ENCODE results near the gene PRAMEF5.
"Not testable (repeated sequence)": the region's sequence is repeated elsewhere in the genome, so short reads cannot be mapped to it uniquely, and the experiment has no call there.

Gene PRAMEF5

GRCh38 chr1:13253898-13254297 lies at the start of gene PRAMEF5:
Gene PRAMEF5, plus strand, starts transcription at chr1:13254198. Its CDS starts 5,071 bp downstream, at chr1:13259269.
- H3K27ac Mint-ChIP-seq (ENCODE audit: low read depth); H3K4me1 Mint-ChIP-seq; H3K27me3 Mint-ChIP-seq; H3K4me3 Mint-ChIP-seq; H3K9me3 Mint-ChIP-seq; ATAC-seq (replicated peaks; ENCODE audit: extremely low read depth, poor library complexity, severe bottlenecking); DNase-seq (ENCODE audit: low spot score in 2 of 2); H3K36me3 Mint-ChIP-seq (ENCODE audit: insufficient read depth): not testable (repeated sequence)

DNA sequence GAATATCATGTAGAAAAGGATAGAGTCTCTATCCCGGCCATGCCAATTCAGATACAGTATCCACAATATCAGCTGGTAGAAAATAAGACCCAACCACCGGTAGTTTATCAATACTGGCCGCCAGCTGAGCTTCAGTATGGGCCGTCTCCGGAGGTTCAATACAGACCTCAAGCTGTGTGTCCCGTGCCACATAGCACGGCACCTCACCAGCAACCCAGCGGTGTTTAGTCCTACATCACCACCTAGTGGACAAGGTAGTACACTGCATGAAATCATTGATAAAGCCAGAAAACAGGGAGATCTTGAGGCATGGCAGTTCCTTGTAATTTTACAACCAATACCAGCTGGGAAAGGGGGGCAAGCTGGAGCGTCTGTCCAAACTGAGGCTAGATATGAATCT lies 45.3 kb upstream of the PRAMEF5 start:
- not testable (repeated sequence) for H3K27me3 Mint-ChIP-seq; H3K4me1 Mint-ChIP-seq; DNase-seq (ENCODE audit: low spot score in 2 of 2); H3K27ac Mint-ChIP-seq (ENCODE audit: low read depth); H3K9me3 Mint-ChIP-seq; ATAC-seq (replicated peaks; ENCODE audit: extremely low read depth, poor library complexity, severe bottlenecking); H3K4me3 Mint-ChIP-seq; H3K36me3 Mint-ChIP-seq (ENCODE audit: insufficient read depth)

GRCh38 chr1:13216619-13217018 lies 37.4 kb upstream of the PRAMEF5 start:
- H3K4me1 Mint-ChIP-seq; H3K27ac Mint-ChIP-seq (ENCODE audit: low read depth); H3K9me3 Mint-ChIP-seq; ATAC-seq (replicated peaks; ENCODE audit: extremely low read depth, poor library complexity, severe bottlenecking); H3K27me3 Mint-ChIP-seq; DNase-seq (ENCODE audit: low spot score in 2 of 2); H3K4me3 Mint-ChIP-seq; H3K36me3 Mint-ChIP-seq (ENCODE audit: insufficient read depth): not testable (repeated sequence)

GRCh38 chr1:13219203-13219602 lies 34.8 kb upstream of the PRAMEF5 start:
- H3K4me1 Mint-ChIP-seq; H3K27ac Mint-ChIP-seq (ENCODE audit: low read depth); H3K36me3 Mint-ChIP-seq (ENCODE audit: insufficient read depth); H3K9me3 Mint-ChIP-seq; DNase-seq (ENCODE audit: low spot score in 2 of 2); ATAC-seq (replicated peaks; ENCODE audit: extremely low read depth, poor library complexity, severe bottlenecking); H3K4me3 Mint-ChIP-seq; H3K27me3 Mint-ChIP-seq: not testable (repeated sequence)

- not testable (repeated sequence) for H3K4me3 Mint-ChIP-seq; ATAC-seq (replicated peaks; ENCODE audit: extremely low read depth, poor library complexity, severe bottlenecking); DNase-seq (ENCODE audit: low spot score in 2 of 2); H3K4me1 Mint-ChIP-seq; H3K36me3 Mint-ChIP-seq (ENCODE audit: insufficient read depth); H3K9me3 Mint-ChIP-seq; H3K27ac Mint-ChIP-seq (ENCODE audit: low read depth)
- peaks cover 22% of the 10 kb centered on the region for H3K27me3 Mint-ChIP-seq
Measured at GRCh38 chr1:13222788-13223187, 31.2 kb upstream of the PRAMEF5 start.

DNA sequence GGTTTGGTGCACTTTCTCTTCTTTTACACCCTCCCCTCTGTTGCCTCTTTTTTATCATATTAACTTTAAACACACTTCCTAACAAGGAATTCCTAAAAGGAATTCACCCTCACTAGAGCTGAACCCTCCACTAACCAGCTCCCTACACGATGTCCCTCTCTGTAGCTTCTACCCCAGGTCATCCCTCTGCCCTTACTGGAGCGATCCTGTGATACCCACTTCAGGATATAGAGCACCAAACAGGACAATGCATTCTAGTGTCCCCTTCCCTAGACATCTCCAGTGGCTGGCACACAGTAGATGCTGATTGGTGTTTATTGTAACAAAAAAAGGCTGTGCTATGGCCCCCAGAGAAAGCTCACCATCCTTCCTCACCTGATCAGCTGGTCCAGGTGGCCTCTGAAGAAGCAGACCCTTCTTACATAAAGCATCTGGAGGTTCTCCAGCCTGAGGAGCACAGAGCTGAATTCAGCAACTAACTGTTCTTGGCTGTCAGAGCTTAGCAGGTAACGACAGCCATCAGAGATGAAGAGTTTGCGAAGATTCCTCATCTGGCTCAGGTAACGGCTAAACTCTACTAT lies 29.4 kb upstream of the PRAMEF5 start:
- Mint-ChIP-seq H3K36me3 (ENCODE audit: insufficient read depth) (peaks cover 2% of the 10 kb centered on the region), H3K27ac (ENCODE audit: low read depth) (no peak overlapping the region), H3K27me3 (peaks cover 34% of the 10 kb centered on the region), H3K4me1 (no peaks in the 10 kb centered on the region), H3K9me3 (no peaks in the 10 kb centered on the region), H3K4me3 (no peak overlapping the region)
- ATAC-seq (replicated peaks; ENCODE audit: extremely low read depth, poor library complexity, severe bottlenecking) (no peak), DNase-seq (ENCODE audit: low spot score in 2 of 2) (peak in 1 of 2 donors; percentile 6)

DNA sequence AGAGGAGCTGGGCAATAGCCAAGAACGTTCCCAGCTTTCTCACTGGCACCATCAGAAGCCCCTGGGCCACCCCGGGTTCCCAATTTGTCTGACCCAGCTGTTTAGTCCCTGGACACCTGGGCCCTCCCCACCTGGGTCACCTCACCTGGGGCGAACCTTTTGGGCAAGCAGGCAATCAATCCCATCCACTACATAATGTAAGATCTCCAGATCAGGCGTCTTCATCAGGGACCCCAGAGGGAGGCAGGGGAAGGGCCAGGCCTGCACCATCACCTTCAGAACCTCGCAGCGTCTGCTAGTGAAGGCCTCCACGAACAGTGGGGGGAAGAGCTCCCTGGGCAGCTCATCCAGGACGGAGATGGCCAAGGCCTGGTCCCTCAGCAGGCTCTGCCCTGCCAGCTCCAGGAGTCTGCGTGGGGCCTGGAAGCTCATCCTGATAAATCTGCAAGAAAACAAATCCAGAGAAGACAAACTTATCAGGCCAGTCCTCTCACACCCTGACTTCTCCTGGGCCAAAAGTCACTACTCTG lies 28.3 kb upstream of the PRAMEF5 start, which contains the start of gene PRAMEF18:
TSS of gene PRAMEF18 (minus strand) at position 480 of the 530 bp plus-strand sequence. CDS start at position 432, 48 bp downstream.
- not testable (repeated sequence) for H3K27ac Mint-ChIP-seq (ENCODE audit: low read depth); H3K9me3 Mint-ChIP-seq; H3K4me1 Mint-ChIP-seq; ATAC-seq (replicated peaks; ENCODE audit: extremely low read depth, poor library complexity, severe bottlenecking); H3K4me3 Mint-ChIP-seq; H3K36me3 Mint-ChIP-seq (ENCODE audit: insufficient read depth)
- H3K27me3 Mint-ChIP-seq: peaks cover 34% of the 10 kb centered on the region
- DNase-seq (ENCODE audit: low spot score in 2 of 2): peak in 1 of 2 donors; percentile 9

DNA sequence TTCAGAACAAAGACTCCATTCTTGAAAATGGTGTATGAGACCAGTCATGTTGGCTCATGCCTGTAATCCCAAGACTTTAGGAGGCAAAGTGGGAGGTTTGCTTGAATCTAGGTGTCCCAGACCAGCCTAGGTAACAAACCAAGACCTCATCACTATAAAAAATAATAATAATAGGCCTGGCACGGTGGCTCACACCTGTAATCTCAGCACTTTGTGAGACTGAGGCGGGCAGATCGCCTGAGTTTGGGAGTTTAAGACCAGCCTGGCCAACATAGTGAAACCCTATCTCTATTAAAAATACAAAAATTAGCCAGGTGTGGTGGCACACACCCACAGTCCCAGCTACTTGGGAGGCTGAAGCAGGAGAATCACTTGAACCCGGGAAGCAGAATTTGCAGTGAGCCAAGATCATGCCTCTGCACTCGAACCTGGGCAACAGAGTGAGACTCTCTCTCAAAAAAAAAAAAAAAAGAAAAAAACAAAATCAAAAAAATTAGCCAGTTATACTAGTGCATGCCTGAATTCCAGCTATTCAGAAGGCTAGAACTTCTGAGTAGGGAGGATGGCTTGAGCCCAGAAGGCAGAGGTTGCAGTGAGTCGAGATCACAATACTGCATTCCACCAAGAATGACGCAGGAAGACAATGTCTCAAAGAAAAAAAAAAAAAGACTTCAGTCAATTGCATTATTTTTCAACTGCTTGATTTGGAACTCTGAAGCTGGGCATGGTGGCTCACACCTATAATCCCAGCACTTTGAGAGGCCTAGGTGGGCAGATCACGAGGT lies 26.5 kb upstream of the PRAMEF5 start:
- peaks cover 34% of the 10 kb centered on the region for H3K27me3 Mint-ChIP-seq

DNA sequence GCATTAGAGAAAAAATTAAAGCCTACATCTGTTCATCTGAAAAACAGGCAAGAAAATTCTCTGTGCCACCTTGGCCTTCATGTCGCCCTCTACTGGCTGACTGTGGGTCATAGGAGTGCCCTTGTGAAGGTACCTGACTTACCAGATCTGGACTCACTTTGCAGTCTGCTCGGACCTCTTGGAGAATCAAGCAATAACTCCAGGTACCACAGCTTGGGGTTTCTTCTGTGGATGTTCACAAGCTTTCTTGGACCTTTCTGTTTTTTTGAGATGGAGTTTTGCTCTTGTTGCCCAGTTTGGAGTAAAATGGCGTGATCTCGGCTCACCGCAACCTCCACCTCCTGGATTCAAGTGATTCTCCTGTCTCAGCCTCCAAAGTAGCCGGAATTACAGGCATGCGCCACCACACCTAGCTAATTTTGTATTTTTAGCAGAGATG lies 25.6 kb upstream of the PRAMEF5 start:
- Mint-ChIP-seq H3K4me1 (no peaks in the 10 kb centered on the region), H3K27ac (ENCODE audit: low read depth) (no peak overlapping the region), H3K4me3 (no peak overlapping the region), H3K27me3 (peaks cover 40% of the 10 kb centered on the region), H3K9me3 (no peaks in the 10 kb centered on the region), H3K36me3 (ENCODE audit: insufficient read depth) (peaks cover 2% of the 10 kb centered on the region)
- peak in 1 of 2 donors; percentile 8 for DNase-seq (ENCODE audit: low spot score in 2 of 2)
- ATAC-seq (replicated peaks; ENCODE audit: extremely low read depth, poor library complexity, severe bottlenecking): no peak

More for the DNA sequence above, 26.5 kb upstream of the PRAMEF5 start:
- not testable (repeated sequence) for H3K4me3 Mint-ChIP-seq; H3K27ac Mint-ChIP-seq (ENCODE audit: low read depth); H3K36me3 Mint-ChIP-seq (ENCODE audit: insufficient read depth); H3K9me3 Mint-ChIP-seq; H3K4me1 Mint-ChIP-seq; ATAC-seq (replicated peaks; ENCODE audit: extremely low read depth, poor library complexity, severe bottlenecking)
- DNase-seq (ENCODE audit: low spot score in 2 of 2): peak in 1 of 2 donors; percentile 6

DNA sequence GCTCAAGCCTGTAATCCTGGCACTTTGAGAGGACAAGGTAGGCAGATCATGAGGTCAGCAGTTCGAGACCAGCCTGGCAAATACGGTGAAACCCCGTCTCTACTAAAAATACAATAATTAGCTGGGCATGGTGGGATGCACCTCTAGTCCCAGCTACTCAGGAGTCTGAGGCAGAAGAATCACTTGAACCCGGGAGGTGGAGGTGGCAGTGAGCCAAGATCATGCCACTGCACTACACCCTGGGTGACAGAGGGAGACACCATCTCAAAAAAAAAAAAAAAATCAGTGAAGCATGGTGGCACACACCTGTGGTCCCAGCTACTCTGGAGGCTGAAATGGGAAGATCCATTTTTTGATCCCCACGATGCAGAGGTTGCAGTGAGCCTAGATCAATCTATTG lies 23.9 kb upstream of the PRAMEF5 start:
- H3K27ac Mint-ChIP-seq (ENCODE audit: low read depth); H3K4me1 Mint-ChIP-seq; H3K36me3 Mint-ChIP-seq (ENCODE audit: insufficient read depth); H3K4me3 Mint-ChIP-seq; DNase-seq (ENCODE audit: low spot score in 2 of 2); ATAC-seq (replicated peaks; ENCODE audit: extremely low read depth, poor library complexity, severe bottlenecking); H3K9me3 Mint-ChIP-seq: not testable (repeated sequence)
- H3K27me3 Mint-ChIP-seq: peaks cover 39% of the 10 kb centered on the region

DNA sequence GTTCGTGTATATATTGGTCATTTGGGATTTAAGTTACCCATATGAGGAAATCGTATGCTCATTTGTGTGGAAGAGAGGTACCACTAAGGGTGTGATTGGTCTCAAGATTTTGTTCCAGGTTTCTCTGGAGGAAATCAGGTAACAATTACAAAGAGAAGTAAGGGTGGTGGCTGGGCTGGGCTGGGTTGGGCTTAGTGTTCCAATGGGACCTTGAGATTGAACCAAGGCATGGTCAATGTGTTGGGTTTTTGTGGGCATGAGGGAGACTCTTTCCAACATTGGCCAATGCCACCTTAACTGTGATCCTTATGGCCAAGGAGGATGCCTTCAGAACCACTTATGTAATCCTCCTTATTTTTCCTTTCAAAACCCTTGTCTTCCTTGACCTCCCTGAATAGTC lies 23.4 kb upstream of the PRAMEF5 start:
- H3K27me3 Mint-ChIP-seq: peaks cover 39% of the 10 kb centered on the region
- not testable (repeated sequence) for ATAC-seq (replicated peaks; ENCODE audit: extremely low read depth, poor library complexity, severe bottlenecking); H3K4me1 Mint-ChIP-seq; H3K4me3 Mint-ChIP-seq; H3K27ac Mint-ChIP-seq (ENCODE audit: low read depth); H3K36me3 Mint-ChIP-seq (ENCODE audit: insufficient read depth); H3K9me3 Mint-ChIP-seq
- peak in 1 of 2 donors; percentile 4 for DNase-seq (ENCODE audit: low spot score in 2 of 2)

- H3K27ac Mint-ChIP-seq (ENCODE audit: low read depth); ATAC-seq (replicated peaks; ENCODE audit: extremely low read depth, poor library complexity, severe bottlenecking); H3K36me3 Mint-ChIP-seq (ENCODE audit: insufficient read depth); H3K4me1 Mint-ChIP-seq; H3K4me3 Mint-ChIP-seq; H3K9me3 Mint-ChIP-seq: not testable (repeated sequence)
- peak in 1 of 2 donors; percentile 6 for DNase-seq (ENCODE audit: low spot score in 2 of 2)
- peaks cover 33% of the 10 kb centered on the region for H3K27me3 Mint-ChIP-seq
Measured at GRCh38 chr1:13231061-13231750, 22.8 kb upstream of the PRAMEF5 start.
